Activated CD8-positive, alpha-beta memory T cell treated with anti-CD3 and anti-CD28 coated beads for 36 hours (primary cell): ENCODE data around the gene ZNF225. TPM values are rescaled to one million over a fixed set of nuclear protein-coding genes. Genes with fewer than 3 reads are reported as not detected.
"Not testable (repeated sequence)": the region's sequence is repeated elsewhere in the genome, so short reads cannot be mapped to it uniquely, and the experiment has no call there.

Experiments
- CTCF ChIA-PET: fragments of 350-600 bp; sonication (Branson Sonifier 250); formaldehyde crosslinking; loops from one replicate; lab custom pipeline; 2021; ENCODE audit warnings: antibody characterized with exemption; lab: Charles Lee
- POLR2A ChIA-PET: fragments of 350-600 bp; sonication (Branson Sonifier 250); formaldehyde crosslinking; loops from one replicate; lab custom pipeline; 2021; ENCODE audit warnings: antibody characterized with exemption; lab: Charles Lee
- total RNA-seq, 2 experiments: library from RNA; stranded (reverse); gene quantifications; one replicate each; pipeline ENCODE4 v1.2.3, GENCODE V29; 2021

ZNF225 gene
- total RNA-seq, 2 experiments from 2014 or later: 2.8 to 3.2 TPM

DNA sequence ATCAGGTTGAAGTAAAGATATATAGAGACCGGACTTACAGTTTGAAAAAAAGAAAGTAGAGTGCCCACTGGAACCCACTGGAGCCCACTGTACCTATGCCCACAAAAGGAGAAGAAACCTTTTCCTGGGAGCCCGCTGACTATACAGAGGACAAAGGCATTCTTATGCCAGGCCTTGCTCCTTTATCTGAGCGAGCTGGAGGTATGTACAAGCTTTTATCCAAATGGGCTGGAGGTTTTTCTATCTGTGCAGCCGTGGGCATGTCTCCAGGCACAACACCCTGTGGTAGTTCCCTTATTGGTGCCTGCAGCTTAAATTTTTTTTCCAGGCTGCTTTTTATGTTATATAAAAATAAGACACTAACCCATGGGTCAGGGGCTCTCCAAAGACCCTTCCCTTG, 36.6 kb downstream of the ZNF225 start:
- ChIA-PET POLR2A (no interaction called here), CTCF (no interaction called here)

DNA sequence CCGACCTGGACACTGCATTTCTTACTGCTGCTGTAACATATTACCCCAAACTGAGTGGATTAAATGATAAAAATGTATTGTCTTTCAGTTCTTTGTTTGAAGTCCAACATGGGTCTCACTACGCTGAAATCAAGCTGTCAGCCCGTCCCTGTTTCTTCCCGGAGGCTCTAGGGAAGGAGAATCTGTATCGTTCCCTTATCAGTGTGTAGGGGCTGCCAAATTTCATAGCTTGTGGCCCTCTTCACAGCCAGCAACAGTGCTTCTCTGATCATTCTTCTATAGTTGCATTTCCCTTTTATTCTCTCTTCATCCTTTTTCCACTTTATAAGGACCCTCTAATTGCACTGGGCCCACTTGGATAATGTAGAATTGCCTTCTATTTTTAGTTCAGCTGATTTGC, 38.3 kb downstream of the ZNF225 start:
- ChIA-PET POLR2A (no interaction called here), CTCF (no interaction called here)

DNA sequence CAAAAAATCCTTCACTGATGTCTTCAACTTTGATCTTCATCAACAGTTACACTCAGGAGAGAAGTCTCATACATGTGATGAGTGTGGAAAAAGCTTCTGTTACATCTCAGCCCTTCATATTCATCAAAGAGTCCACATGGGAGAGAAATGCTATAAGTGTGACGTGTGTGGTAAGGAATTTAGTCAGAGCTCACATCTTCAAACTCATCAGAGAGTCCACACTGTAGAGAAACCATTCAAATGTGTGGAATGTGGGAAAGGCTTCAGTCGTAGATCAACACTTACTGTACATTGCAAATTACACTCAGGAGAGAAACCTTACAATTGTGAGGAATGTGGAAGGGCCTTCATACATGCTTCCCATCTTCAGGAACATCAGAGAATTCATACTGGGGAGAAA, 43.3 kb downstream of the ZNF225 start:
- ChIA-PET CTCF (no interaction called here), POLR2A (no interaction called here)

DNA sequence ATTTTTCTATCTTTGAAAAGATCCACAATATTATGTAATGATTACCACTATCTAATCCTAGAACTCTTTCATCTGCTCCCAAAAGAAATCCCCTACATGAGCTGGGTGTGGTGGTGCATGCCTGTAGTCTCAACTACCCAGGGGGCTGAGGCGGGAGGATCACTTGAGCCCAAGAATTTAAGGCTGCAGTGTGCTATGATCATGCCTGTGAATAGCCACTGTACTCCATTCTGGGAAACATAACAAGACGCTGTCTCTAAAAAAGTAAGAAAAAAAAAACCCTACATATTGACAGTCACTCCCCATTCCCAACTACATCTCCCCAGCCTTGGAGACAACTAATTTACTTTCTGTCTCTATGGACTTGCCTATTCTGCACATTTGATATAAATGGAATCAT, 50.6 kb downstream of the ZNF225 start:
- POLR2A ChIA-PET: no interaction called here
- CTCF ChIA-PET: interaction anchor here (1.7 kb wide), 1 partner anchor 44 kb away, joined by 5 read pairs; no protein-coding TSS in a partner anchor

DNA sequence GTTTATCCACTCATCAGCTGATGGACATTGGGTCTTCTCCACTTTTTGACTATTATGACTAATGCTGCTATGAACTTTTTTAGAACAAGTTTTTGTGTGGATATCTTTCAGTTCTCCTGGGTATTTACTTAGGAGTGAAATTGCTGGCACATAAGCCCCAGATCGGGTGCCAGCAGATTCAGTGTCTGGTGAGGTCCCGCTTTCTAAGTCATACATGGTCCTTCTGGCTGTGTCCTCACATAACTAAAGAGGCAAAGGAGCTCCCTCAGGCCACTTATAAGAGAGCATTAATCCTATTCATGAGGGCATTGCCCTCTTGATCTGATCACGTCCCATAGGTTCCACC, 51.1 kb downstream of the ZNF225 start:
- ChIA-PET POLR2A (interaction anchor here (1.4 kb wide), 1 partner anchor 229 kb away, joined by 3 read pairs; the partner anchor contains the start of gene ZNF45), CTCF (interaction anchor here (1.2 to 1.7 kb wide), 2 partner anchors 43 to 70 kb away, joined by 3 to 5 read pairs; no protein-coding TSS in a partner anchor)

DNA sequence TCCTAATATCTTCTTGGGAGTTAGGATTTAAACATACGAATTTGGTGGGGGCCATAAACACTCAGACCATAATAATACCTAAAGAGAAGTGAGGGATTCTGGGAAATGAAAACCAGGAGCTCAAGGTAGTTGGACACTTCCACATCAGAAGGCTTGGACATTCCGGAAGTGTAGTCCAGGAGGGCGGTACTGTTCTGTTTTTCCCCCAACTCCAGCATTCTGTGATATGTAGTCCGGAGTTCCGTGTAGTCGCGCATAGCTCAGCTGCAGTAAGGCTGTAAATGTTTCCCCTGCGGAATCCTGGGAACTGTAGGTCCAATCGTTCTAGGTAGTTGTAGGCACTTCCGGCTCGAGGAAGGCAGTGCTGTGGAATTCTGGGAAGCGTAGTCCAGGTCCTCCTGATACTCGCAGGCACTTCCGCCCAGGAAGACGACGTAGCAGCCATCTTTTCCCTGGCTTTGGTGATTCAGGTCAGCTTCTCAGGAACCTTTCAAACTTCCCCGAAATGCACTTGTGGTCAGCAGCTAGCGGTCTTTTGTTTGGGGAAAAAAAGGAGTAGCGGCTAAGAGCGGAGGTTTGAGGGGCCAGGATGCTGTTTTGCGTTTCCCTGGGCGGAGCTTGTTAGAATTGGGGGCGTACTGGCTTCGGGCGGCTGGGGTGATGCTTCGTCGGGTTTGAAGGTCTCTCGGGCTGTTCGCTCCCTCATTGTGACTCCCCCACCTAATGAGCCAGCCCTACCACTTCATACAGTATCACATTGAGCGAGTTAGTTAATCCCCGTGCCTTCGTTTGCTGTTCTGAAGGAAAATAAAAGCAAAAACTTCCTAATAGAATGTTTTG, 51.7 kb downstream of the ZNF225 start, which contains the start of gene ZNF226:
Gene ZNF226, plus strand, starts transcription at position 428 of the 840 bp plus-strand sequence. CDS start 4,981 bp downstream, outside the sequence.
- POLR2A ChIA-PET: interaction anchor here (0.9 to 1.4 kb wide), 2 partner anchors 47 to 230 kb away, joined by 3 read pairs; partner anchors contain the start of genes ZNF227 and ZNF45
- CTCF ChIA-PET: interaction anchor here (1.2 to 1.7 kb wide), 2 partner anchors 43 to 70 kb away, joined by 3 to 5 read pairs; no protein-coding TSS in a partner anchor

DNA sequence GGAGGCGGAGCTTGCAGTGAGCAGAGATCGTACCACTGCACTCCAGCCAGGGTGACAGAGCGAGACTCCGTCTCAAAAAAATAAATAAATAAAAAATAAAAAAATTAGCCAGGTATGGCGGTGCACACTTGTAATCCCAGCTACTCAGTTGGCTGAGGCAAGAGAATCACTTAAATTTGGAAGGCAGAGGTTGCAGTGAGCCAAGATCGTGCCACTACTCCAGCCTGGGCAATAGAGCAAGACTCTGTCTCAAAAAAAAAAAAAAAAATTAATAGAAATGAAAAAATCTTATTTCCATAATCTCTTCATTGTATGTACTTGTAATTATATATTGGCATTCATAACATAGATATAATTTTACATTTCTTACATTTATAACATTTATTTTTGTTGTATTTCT, 57.5 kb downstream of the ZNF225 start:
- CTCF ChIA-PET, POLR2A ChIA-PET: not testable (repeated sequence)

DNA sequence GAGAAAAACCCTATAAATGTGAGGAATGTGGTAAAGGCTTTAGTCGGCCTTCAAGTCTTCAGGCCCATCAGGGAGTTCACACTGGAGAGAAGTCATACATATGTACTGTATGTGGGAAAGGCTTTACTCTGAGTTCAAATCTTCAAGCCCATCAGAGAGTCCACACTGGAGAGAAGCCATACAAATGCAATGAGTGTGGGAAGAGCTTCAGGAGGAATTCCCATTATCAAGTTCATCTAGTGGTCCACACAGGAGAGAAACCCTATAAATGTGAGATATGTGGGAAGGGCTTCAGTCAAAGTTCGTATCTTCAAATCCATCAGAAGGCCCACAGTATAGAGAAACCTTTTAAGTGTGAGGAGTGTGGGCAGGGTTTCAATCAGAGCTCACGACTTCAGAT, 63.4 kb downstream of the ZNF225 start:
- POLR2A ChIA-PET: no interaction called here
- CTCF ChIA-PET: no interaction called here

DNA sequence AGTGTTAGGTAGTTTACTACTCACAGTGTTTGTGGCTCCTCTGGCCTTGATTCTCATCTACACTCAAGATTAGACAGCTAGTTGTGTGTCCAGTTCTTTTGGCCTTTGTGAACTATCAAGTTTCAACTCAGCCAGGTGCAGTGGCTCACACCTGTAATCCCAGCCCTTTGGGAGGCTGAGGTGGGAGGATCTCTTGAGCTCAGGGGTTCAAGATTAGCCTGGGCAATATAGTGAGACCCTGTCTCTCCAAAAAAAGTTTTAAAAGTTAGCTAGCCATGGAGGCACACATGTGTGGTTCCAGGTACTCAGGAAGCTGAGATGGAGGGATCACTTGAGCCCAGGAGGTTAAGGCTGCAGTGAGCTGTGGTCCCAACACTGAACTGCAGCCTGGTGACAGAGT, 67.8 kb downstream of the ZNF225 start:
- POLR2A ChIA-PET: no interaction called here

DNA sequence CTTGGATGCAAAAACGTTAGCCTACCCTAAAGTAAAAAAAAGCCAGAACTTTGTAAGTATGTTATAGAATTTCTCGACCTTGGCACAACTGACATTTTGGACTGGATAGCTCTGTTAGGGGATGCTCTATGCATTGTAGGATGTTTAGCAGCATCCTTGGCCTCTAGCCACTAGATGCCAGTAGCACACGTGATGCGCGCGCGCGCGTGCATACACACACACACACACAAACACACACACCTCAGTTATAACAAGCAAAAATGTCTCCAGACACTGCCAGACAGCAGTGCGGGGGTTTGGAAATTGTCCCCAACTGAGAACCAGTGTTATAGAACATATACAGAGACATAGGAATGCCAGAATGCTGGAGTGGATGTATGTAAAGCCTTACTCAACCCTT, 68.9 kb downstream of the ZNF225 start:
- ChIA-PET POLR2A (no interaction called here), CTCF (no interaction called here)

More for the DNA sequence above, 67.8 kb downstream of the ZNF225 start:
- CTCF ChIA-PET: no interaction called here

Other genes with a start within 250 kb of the ZNF225 start
- 1 to 10 TPM; 1.2 to 1.5 TPM for gene ZNF404, start 229.4 kb upstream of the ZNF225 start, total RNA-seq
- gene ZNF45, start 178.1 kb upstream of the ZNF225 start, total RNA-seq: 10 to 100 TPM in 1 of 2 experiments, 1 to 10 TPM in 1; 8.9 to 10.0 TPM
- gene ZNF221, start 162.2 kb upstream of the ZNF225 start, total RNA-seq: 1 to 10 TPM; 1.3 to 1.4 TPM
- gene ZNF155, start 129.2 kb upstream of the ZNF225 start, total RNA-seq: 1 to 10 TPM; 4.3 to 4.8 TPM
- gene ZNF230, start 110.4 kb upstream of the ZNF225 start, total RNA-seq: 1 to 10 TPM; 2.3 to 3.6 TPM
- 1 to 10 TPM; 1.7 to 1.8 TPM for gene ZNF222, start 88.0 kb upstream of the ZNF225 start, total RNA-seq
- 1 to 10 TPM in 1 of 2 experiments, under 1 TPM in 1; 0.57 to 1.3 TPM for gene ZNF223, start 61.4 kb upstream of the ZNF225 start, total RNA-seq
- 1 to 10 TPM; 1.8 to 1.9 TPM for gene ZNF284, start 41.2 kb upstream of the ZNF225 start, total RNA-seq
- gene ZNF224, start 19.0 kb upstream of the ZNF225 start, total RNA-seq: 10 to 100 TPM; 11.3 to 13.4 TPM
- gene ZNF234, start 28.2 kb downstream of the ZNF225 start, total RNA-seq: 1 to 10 TPM; 7.6 to 8.6 TPM
- gene ZNF226, start 51.7 kb downstream of the ZNF225 start, total RNA-seq: 1 to 10 TPM; 4.6 to 4.7 TPM
- gene ZNF227, start 99.1 kb downstream of the ZNF225 start, total RNA-seq: 10 to 100 TPM; 14.8 to 16.2 TPM
- under 1 TPM; 0.13 to 0.42 TPM for gene ZNF233, start 146.5 kb downstream of the ZNF225 start, total RNA-seq
- gene ZNF235, start 191.6 kb downstream of the ZNF225 start, total RNA-seq: 1 to 10 TPM; 2.5 to 2.6 TPM
- under 1 TPM; 0.15 to 0.36 TPM for gene ZNF112, start 243.3 kb downstream of the ZNF225 start, total RNA-seq